Mesendoderm (in vitro differentiated cells): Measurements from ENCODE around the gene NKD1.
A peak's percentile ranks its signal among the peaks of the same experiment; 100 is the strongest.

ENCODE experiments used
- DNase-seq: peaks from one replicate; pipeline ENCODE4 v3.0.0; 2013
- H2AK5ac ChIP-seq: 2 replicates; pipeline ENCODE4 v1.6.1; 2013; ENCODE audit warnings: low read length, inconsistent platforms
- H2BK120ac ChIP-seq: 2 replicates; pipeline ENCODE4 v1.6.1; 2013; ENCODE audit warnings: low read depth, mild to moderate bottlenecking, low read length, moderate library complexity, mixed read lengths
- H2BK15ac ChIP-seq: replicated peaks from 2 replicates; pipeline ENCODE4 v1.6.1; 2013; ENCODE audit warnings: low read depth, mild to moderate bottlenecking, moderate library complexity
- H2BK5ac ChIP-seq: 2 replicates; pipeline ENCODE4 v1.6.1; 2013; ENCODE audit warnings: low read length, inconsistent platforms
- H3K18ac ChIP-seq: 2 replicates; pipeline ENCODE4 v1.6.1; 2013; ENCODE audit warnings: mild to moderate bottlenecking, low read length, mixed read lengths
- H3K23ac ChIP-seq: one replicate; pipeline ENCODE4 v1.6.1; 2013; ENCODE audit warnings: low read length
- H3K27ac ChIP-seq: 2 replicates; pipeline ENCODE4 v1.5.1; 2013; ENCODE audit warnings: low read depth, mild to moderate bottlenecking, inconsistent platforms, low read length, moderate library complexity
- H3K27me3 ChIP-seq: 2 replicates; pipeline ENCODE4 v1.6.1; 2013; ENCODE audit warnings: low read length, control low read depth, mild to moderate bottlenecking, inconsistent platforms; ENCODE audit not compliant: insufficient read depth, poor library complexity
- H3K36me3 ChIP-seq: 2 replicates; pipeline ENCODE4 v1.6.1; 2013; ENCODE audit warnings: low read length, inconsistent platforms; ENCODE audit not compliant: control insufficient read depth, insufficient read depth
- H3K4ac ChIP-seq: one replicate; pipeline ENCODE4 v1.6.1; 2013; ENCODE audit warnings: low read depth, mild to moderate bottlenecking, low read length, moderate library complexity
- H3K4me1 ChIP-seq: 2 replicates; pipeline ENCODE4 v1.6.1; 2013; ENCODE audit warnings: low read depth, low read length, inconsistent platforms; ENCODE audit not compliant: control insufficient read depth
- H3K4me2 ChIP-seq: 2 replicates; pipeline ENCODE4 v1.6.1; 2013; ENCODE audit warnings: low read length
- H3K4me3 ChIP-seq: 2 replicates; pipeline ENCODE4 v1.5.1; 2013; ENCODE audit warnings: mild to moderate bottlenecking, low read length
- H3K56ac ChIP-seq: one replicate; pipeline ENCODE4 v1.6.1; 2013; ENCODE audit warnings: low read length
- H3K79me1 ChIP-seq: 2 replicates; pipeline ENCODE4 v1.6.1; 2013; ENCODE audit warnings: low read length, inconsistent platforms
- H3K79me2 ChIP-seq: 2 replicates; pipeline ENCODE4 v1.6.1; 2013; ENCODE audit warnings: mild to moderate bottlenecking, low read length; ENCODE audit not compliant: control insufficient read depth, insufficient read depth
- H3K9ac ChIP-seq: 2 replicates; pipeline ENCODE4 v1.6.1; 2013; ENCODE audit warnings: low read length, inconsistent platforms
- H4K5ac ChIP-seq: one replicate; pipeline ENCODE4 v1.6.1; 2013; ENCODE audit warnings: low read length
- H4K8ac ChIP-seq: one replicate; pipeline ENCODE4 v1.6.1; 2013; ENCODE audit warnings: low read depth, mild to moderate bottlenecking, control low read depth, low read length, moderate library complexity
- WGBS: extraction: QIAGEN DNeasy Blood & Tissue Kit; methylation state at CpG from one replicate; pipeline ENCODE4 v1.1.7; 2013; ENCODE audit warnings: low lambda C conversion rate, missing lambda C conversion rate; ENCODE audit not compliant: insufficient coverage; ENCODE audit errors: extremely low coverage; 5-methylcytosine and 5-hydroxymethylcytosine counted together

NKD1 gene

GRCh38 chr16:50542703-50543102, 5.5 kb upstream of the NKD1 start:
- H3K79me1 ChIP-seq = no peaks in the 10 kb centered on the region
- H2BK15ac ChIP-seq = no peak overlapping the region
- H2AK5ac ChIP-seq = no peak overlapping the region
- H3K9ac ChIP-seq = no peak overlapping the region
- no peaks in the 10 kb centered on the region for H3K79me2 ChIP-seq
- H3K27ac ChIP-seq = no peak overlapping the region
- H3K4me2 ChIP-seq = no peak overlapping the region
- H4K5ac ChIP-seq = no peak overlapping the region
- no peak overlapping the region for H2BK120ac ChIP-seq
- no peak overlapping the region for H3K4ac ChIP-seq
- H3K4me3 ChIP-seq = no peak overlapping the region
- H3K18ac ChIP-seq = no peak overlapping the region
- WGBS = no CpG with 5 or more reads among the region's 3 CpGs
- H3K56ac ChIP-seq = no peak overlapping the region
- no peak overlapping the region for H3K23ac ChIP-seq
- no peaks in the 10 kb centered on the region for H3K27me3 ChIP-seq
- no peak overlapping the region for H4K8ac ChIP-seq
- no peaks in the 10 kb centered on the region for H3K36me3 ChIP-seq
- H2BK5ac ChIP-seq = no peak overlapping the region
- no peak for DNase-seq
- H3K4me1 ChIP-seq = peaks cover 21% of the 10 kb centered on the region

- H3K27me3 ChIP-seq = no peaks in the 10 kb centered on the region
- WGBS = no CpG with 5 or more reads among the region's 2 CpGs
Observed at GRCh38 chr16:50546125-50546524, 2.1 kb upstream of the NKD1 start.

GRCh38 chr16:50547340-50548124, 664 bp upstream of the NKD1 start:
- no peak overlapping the region for H3K4ac ChIP-seq
- no peaks in the 10 kb centered on the region for H3K36me3 ChIP-seq
- no peaks in the 10 kb centered on the region for H3K27me3 ChIP-seq
- H4K5ac ChIP-seq = no peak overlapping the region
- H3K79me1 ChIP-seq = peaks cover 1% of the 10 kb centered on the region
- H3K4me1 ChIP-seq = peaks cover 17% of the 10 kb centered on the region
- DNase-seq = peak; percentile 89
- WGBS = no CpG with 5 or more reads among the region's 50 CpGs
- H2AK5ac ChIP-seq = no peak overlapping the region
- H3K4me2 ChIP-seq = peak overlapping the region; percentile 60
- peak overlapping the region; percentile 71 for H3K56ac ChIP-seq
- peak overlapping the region; percentile 60 for H3K9ac ChIP-seq
- H3K79me2 ChIP-seq = peaks cover 17% of the 10 kb centered on the region
- peak overlapping the region; percentile 95 for H2BK120ac ChIP-seq
- peak overlapping the region; percentile 53 for H3K4me3 ChIP-seq
- H3K27ac ChIP-seq = peak overlapping the region; percentile 81
- H3K23ac ChIP-seq = no peak overlapping the region
- H4K8ac ChIP-seq = no peak overlapping the region
- H2BK15ac ChIP-seq = no peak overlapping the region
- peak overlapping the region; percentile 88 for H3K18ac ChIP-seq
- H2BK5ac ChIP-seq = no peak overlapping the region

More at GRCh38 chr16:50546125-50546524, 2.1 kb upstream of the NKD1 start:
- Histone ChIP-seq H3K79me1 (no peaks in the 10 kb centered on the region), H2BK15ac (no peak overlapping the region), H3K4me1 (peaks cover 17% of the 10 kb centered on the region), H4K5ac (no peak overlapping the region), H3K36me3 (no peaks in the 10 kb centered on the region), H3K9ac (no peak overlapping the region), H3K56ac (peak overlapping the region; percentile 4), H4K8ac (no peak overlapping the region), H2AK5ac (no peak overlapping the region), H3K27ac (no peak overlapping the region), H3K23ac (no peak overlapping the region), H3K18ac (no peak overlapping the region), H3K4ac (no peak overlapping the region), H3K79me2 (peaks cover 13% of the 10 kb centered on the region), H3K4me2 (no peak overlapping the region), H2BK120ac (no peak overlapping the region), H2BK5ac (no peak overlapping the region), H3K4me3 (no peak overlapping the region)
- no peak for DNase-seq

GRCh38 chr16:50548909-50549560, 839 bp downstream of the NKD1 start:
- Histone ChIP-seq H3K27ac (no peak overlapping the region), H2BK120ac (peak overlapping the region; percentile 48), H3K79me2 (peaks cover 18% of the 10 kb centered on the region), H3K4me1 (peaks cover 17% of the 10 kb centered on the region), H3K56ac (peak overlapping the region; percentile 91), H3K18ac (peak overlapping the region; percentile 86), H4K5ac (no peak overlapping the region), H3K23ac (no peak overlapping the region), H4K8ac (no peak overlapping the region), H2BK5ac (no peak overlapping the region), H3K27me3 (no peaks in the 10 kb centered on the region), H3K36me3 (no peaks in the 10 kb centered on the region), H2AK5ac (no peak overlapping the region), H3K9ac (peak overlapping the region; percentile 83), H3K4me3 (peak overlapping the region; percentile 67), H3K4ac (no peak overlapping the region), H2BK15ac (no peak overlapping the region), H3K79me1 (peaks cover 5% of the 10 kb centered on the region), H3K4me2 (peak overlapping the region; percentile 80)
- DNase-seq = no peak
- no CpG with 5 or more reads among the region's 46 CpGs for WGBS

GRCh38 chr16:50549561-50549915, 1.3 kb downstream of the NKD1 start:
- H3K27me3 ChIP-seq = no peaks in the 10 kb centered on the region
- H4K5ac ChIP-seq = no peak overlapping the region
- H2BK5ac ChIP-seq = no peak overlapping the region
- H3K4ac ChIP-seq = no peak overlapping the region
- H3K36me3 ChIP-seq = no peaks in the 10 kb centered on the region
- no peak overlapping the region for H2AK5ac ChIP-seq
- H3K27ac ChIP-seq = no peak overlapping the region
- H2BK120ac ChIP-seq = no peak overlapping the region
- DNase-seq = no peak
- no peak overlapping the region for H3K18ac ChIP-seq
- H3K56ac ChIP-seq = peak overlapping the region; percentile 91
- peaks cover 18% of the 10 kb centered on the region for H3K79me2 ChIP-seq
- peak overlapping the region; percentile 17 for H3K4me3 ChIP-seq
- no peak overlapping the region for H4K8ac ChIP-seq
- no peak overlapping the region for H2BK15ac ChIP-seq
- H3K4me1 ChIP-seq = peaks cover 13% of the 10 kb centered on the region
- H3K9ac ChIP-seq = peak overlapping the region; percentile 83
- H3K79me1 ChIP-seq = peaks cover 6% of the 10 kb centered on the region
- H3K4me2 ChIP-seq = peak overlapping the region; percentile 80
- H3K23ac ChIP-seq = peak overlapping the region; percentile 30
- WGBS = no CpG with 5 or more reads among the region's 7 CpGs
